GM19372 (cell line): Measurements from ENCODE around the gene MTHFS.
"Not testable (repeated sequence)": the region's sequence is repeated elsewhere in the genome, so short reads cannot be mapped to it uniquely, and the experiment has no call there.

Experiments used
- ATAC-seq: cut with Tn5 transposase; IDR thresholded peaks from one replicate; pipeline ENCODE4 v1.9.1; 2021; ENCODE audit warnings: mild to moderate bottlenecking, low read depth, moderate library complexity; ENCODE audit not compliant: unreplicated experiment

The MTHFS gene

GRCh38 chr15:79916502-79917132, 19.8 kb upstream of the MTHFS start:
- ATAC-seq = no peak

- ATAC-seq = not testable (repeated sequence)
Observed at GRCh38 chr15:79915776-79916501, 19.1 kb upstream of the MTHFS start.

- no peak for ATAC-seq
Observed at GRCh38 chr15:79914728-79915127, 17.9 kb upstream of the MTHFS start.

GRCh38 chr15:79909556-79910335, 12.9 kb upstream of the MTHFS start:
- not testable (repeated sequence) for ATAC-seq

- ATAC-seq = no peak
Observed at GRCh38 chr15:79904271-79904670, 7.5 kb upstream of the MTHFS start.

- ATAC-seq = no peak
Observed at GRCh38 chr15:79903626-79904025, 6.8 kb upstream of the MTHFS start.

- no peak for ATAC-seq
Observed at GRCh38 chr15:79903144-79903543, 6.3 kb upstream of the MTHFS start.

- ATAC-seq = no peak
Observed at GRCh38 chr15:79901958-79902357, 5.1 kb upstream of the MTHFS start.

- not testable (repeated sequence) for ATAC-seq
Observed at GRCh38 chr15:79900818-79901378, 4.1 kb upstream of the MTHFS start.

- ATAC-seq = no peak
Observed at GRCh38 chr15:79900087-79900486, 3.3 kb upstream of the MTHFS start.

GRCh38 chr15:79898786-79899185, 2.0 kb upstream of the MTHFS start:
- ATAC-seq = not testable (repeated sequence)

- no peak for ATAC-seq
Observed at GRCh38 chr15:79898369-79898768, 1.6 kb upstream of the MTHFS start.

GRCh38 chr15:79897701-79898113, 893 bp upstream of the MTHFS start:
- ATAC-seq = no peak

GRCh38 chr15:79897380-79897678, 515 bp upstream of the MTHFS start:
- ATAC-seq = no peak

GRCh38 chr15:79896131-79896633, 632 bp downstream of the MTHFS start:
- peak; percentile 21 for ATAC-seq

GRCh38 chr15:79887054-79887930, 9.5 kb downstream of the MTHFS start:
- no peak for ATAC-seq

- ATAC-seq = no peak
Observed at GRCh38 chr15:79886124-79886523, 10.7 kb downstream of the MTHFS start.

- no peak for ATAC-seq
Observed at GRCh38 chr15:79884204-79884596, 12.6 kb downstream of the MTHFS start.

GRCh38 chr15:79883579-79884203, 13.1 kb downstream of the MTHFS start:
- no peak for ATAC-seq

- ATAC-seq = no peak
Observed at GRCh38 chr15:79881668-79882067, 15.1 kb downstream of the MTHFS start.
